Liver (tissue), 9 donors: ENCODE results near the gene CLDN24. TPM values are rescaled to one million over a fixed set of nuclear protein-coding genes. Genes with fewer than 3 reads are reported as not detected.

Source experiments
- DNase-seq: peaks from one replicate; pipeline ENCODE4 v3.0.0-alpha.2; 2017; ENCODE audit warnings: low spot score
- H3K27ac ChIP-seq, 2 donors: one replicate each; pipeline ENCODE4 v1.7.0; 2013; ENCODE audit warnings: inconsistent platforms in 2 of 2, low read length in 2 of 2, control low read depth in 1 of 2, low read depth in 1 of 2, mild to moderate bottlenecking in 1 of 2
- H3K27me3 ChIP-seq, 4 donors: one replicate each; pipeline versions ENCODE4 v1.6.1 to v1.7.0; 2013; ENCODE audit warnings: low read length in 3 of 4, inconsistent platforms in 1 of 4, mild to moderate bottlenecking in 1 of 4, moderate library complexity in 1 of 4; ENCODE audit not compliant: control insufficient read depth in 4 of 4, insufficient read depth in 4 of 4
- H3K36me3 ChIP-seq, 4 donors: one replicate each; pipeline versions ENCODE4 v1.6.1 to v1.7.0; 2013; ENCODE audit warnings: low read length in 3 of 4, mild to moderate bottlenecking in 3 of 4, low read depth in 1 of 4, moderate library complexity in 1 of 4; ENCODE audit not compliant: control insufficient read depth in 4 of 4, insufficient read depth in 3 of 4
- H3K4me1 ChIP-seq, 4 donors: one replicate each; pipeline versions ENCODE4 v1.6.1 to v1.7.0; 2013; ENCODE audit warnings: low read length in 3 of 4, mild to moderate bottlenecking in 3 of 4, moderate library complexity in 1 of 4; ENCODE audit not compliant: control insufficient read depth in 4 of 4, insufficient read depth in 4 of 4
- H3K4me3 ChIP-seq, 3 donors: one replicate each; pipeline versions ENCODE4 v1.6.1 to v1.7.0; 2013; ENCODE audit warnings: low read length in 3 of 3, control low read depth in 1 of 3, low read depth in 1 of 3, mild to moderate bottlenecking in 1 of 3
- H3K9ac ChIP-seq, 2 donors: one replicate each; pipeline ENCODE4 v1.7.0; 2013; ENCODE audit warnings: low read length in 2 of 2, mild to moderate bottlenecking in 2 of 2, moderate library complexity in 2 of 2, control low read depth in 1 of 2, low read depth in 1 of 2
- H3K9me3 ChIP-seq, 4 donors: one replicate each; pipeline versions ENCODE4 v1.6.1 to v1.7.0; 2013; ENCODE audit warnings: low read length in 3 of 4; ENCODE audit not compliant: control insufficient read depth in 4 of 4
- ATF3 ChIP-seq: IDR thresholded peaks from 2 replicates; pipeline ENCODE4 v1.6.1; 2016; ENCODE audit warnings: antibody characterized with exemption
- CTCF ChIP-seq: fragments of 150-350 bp; IDR thresholded peaks from 2 replicates; pipeline ENCODE4 v1.5.1; 2017; ENCODE audit warnings: improper control_type of control experiment, low read depth, low read length; ENCODE audit not compliant: missing input control
- EGR1 ChIP-seq, 2 donors: IDR thresholded peaks; 2 replicates each; pipeline ENCODE4 v1.6.1; 2016 to 2018; ENCODE audit warnings: antibody characterized with exemption in 2 of 2, low read depth in 2 of 2
- FOXA1 ChIP-seq: IDR thresholded peaks from 2 replicates; pipeline ENCODE4 v1.6.1; 2016; ENCODE audit warnings: antibody characterized with exemption
- FOXA2 ChIP-seq: IDR thresholded peaks from 2 replicates; pipeline ENCODE4 v1.6.1; 2016; ENCODE audit warnings: antibody characterized with exemption
- GABPA ChIP-seq, 2 donors: IDR thresholded peaks in 1 of 2; conservative IDR thresholded peaks in 1 of 2; 2 replicates each; pipeline ENCODE4 v1.6.1; 2016; ENCODE audit warnings: antibody characterized with exemption in 2 of 2, mild to moderate bottlenecking in 1 of 2, moderate library complexity in 1 of 2
- HNF4A ChIP-seq, 2 donors: conservative IDR thresholded peaks; 2 replicates each; pipeline ENCODE4 v1.6.1; 2016; ENCODE audit warnings: antibody characterized with exemption in 2 of 2, mild to moderate bottlenecking in 2 of 2
- HNF4G ChIP-seq: IDR thresholded peaks from 2 replicates; pipeline ENCODE4 v1.6.1; 2016; ENCODE audit warnings: antibody characterized with exemption
- JUND ChIP-seq, 2 donors: IDR thresholded peaks; 2 replicates each; pipeline ENCODE4 v1.6.1; 2016; ENCODE audit warnings: antibody characterized with exemption in 2 of 2
- MAX ChIP-seq: IDR thresholded peaks from 2 replicates; pipeline ENCODE4 v1.6.1; 2016; ENCODE audit warnings: antibody characterized with exemption
- NR2F2 ChIP-seq: IDR thresholded peaks from 2 replicates; pipeline ENCODE4 v1.6.1; 2016; ENCODE audit warnings: antibody characterized with exemption
- REST ChIP-seq: IDR thresholded peaks from 2 replicates; pipeline ENCODE4 v1.6.1; 2016; ENCODE audit warnings: antibody characterized with exemption, mild to moderate bottlenecking
- SP1 ChIP-seq: IDR thresholded peaks from 2 replicates; pipeline ENCODE4 v1.6.1; 2018; ENCODE audit warnings: antibody characterized with exemption, mild to moderate bottlenecking
- TAF1 ChIP-seq: conservative IDR thresholded peaks from 2 replicates; pipeline ENCODE4 v1.6.1; 2016; ENCODE audit warnings: antibody characterized with exemption, mild to moderate bottlenecking
- YY1 ChIP-seq: IDR thresholded peaks from 2 replicates; pipeline ENCODE4 v1.6.1; 2016; ENCODE audit warnings: antibody characterized with exemption, mild to moderate bottlenecking
- ZBTB33 ChIP-seq: IDR thresholded peaks from 2 replicates; pipeline ENCODE4 v1.6.1; 2016; ENCODE audit warnings: antibody characterized with exemption
- WGBS: extraction: QIAGEN DNeasy Blood & Tissue Kit; methylation state at CpG from one replicate; pipeline ENCODE4 v1.1.7; 2013; 5-methylcytosine and 5-hydroxymethylcytosine counted together
- polyA plus RNA-seq, 2 donors: library from polyadenylated mRNA; stranded (reverse) in 1 of 2; unstranded in 1 of 2; fragments of 200-250 nt in 1 of 2; fragments of >200 nt in 1 of 2; fragmentation: Nextera tagmentation in 1 of 2; extraction: Ambion mirVana in 1 of 2; gene quantifications; one replicate each; pipeline versions ENCODE4 v1.2.1 to v1.2.3, GENCODE V29; 2013 to 2015
- total RNA-seq, 2 donors: library from RNA; depleted of rRNA; stranded (reverse); fragments of >200 nt; gene quantifications; one replicate each; pipeline ENCODE4 v1.2.3, GENCODE V29; 2014
- donor health status: healthy.
- donor health status: healthy.
- donor health status: healthy.
- donor health status: healthy.
- donor health status: healthy.

The CLDN24 gene
- total and polyA plus RNA-seq, 4 donors = not detected

GRCh38 chr4:183314336-183314735 is 7.9 kb downstream of the CLDN24 start:
- H3K9ac ChIP-seq = no peak overlapping the region
- H3K27ac ChIP-seq = no peak overlapping the region
- no peaks in the 10 kb centered on the region for H3K27me3 ChIP-seq
- no peak for DNase-seq
- H3K36me3 ChIP-seq = peaks cover 2 to 48% (median 25%) of the 10 kb centered on the region in 4 donors
- no peak overlapping the region for H3K4me3 ChIP-seq
- TF ChIP-seq SP1 (no peak), FOXA2 (no peak), GABPA (IDR thresholded peaks at IDR 0.05 in 1 of 2, conservative IDR thresholded peaks at IDR 0.05 in 1 of 2) (no peak), TAF1 (no peak), YY1 (no peak), REST (no peak), HNF4G (no peak), FOXA1 (no peak), HNF4A (conservative IDR thresholded peaks at IDR 0.05) (no peak), JUND (IDR thresholded peaks at IDR 0.05) (no peak), ATF3 (no peak), EGR1 (IDR thresholded peaks at IDR 0.05; ENCODE audit: low read depth in 2 of 2) (no peak), NR2F2 (no peak), MAX (no peak), CTCF (no peak), ZBTB33 (no peak)
- 97% methylated on average over 15 of the region's 15 CpGs for WGBS
- H3K9me3 ChIP-seq = no peaks in the 10 kb centered on the region
- no peaks in the 10 kb centered on the region for H3K4me1 ChIP-seq

- Histone ChIP-seq H3K9me3 (no peaks in the 10 kb centered on the region), H3K4me3 (no peak overlapping the region), H3K36me3 (peaks cover 2 to 45% (median 26%) of the 10 kb centered on the region in 4 donors), H3K9ac (no peak overlapping the region), H3K4me1 (no peaks in the 10 kb centered on the region), H3K27me3 (no peaks in the 10 kb centered on the region), H3K27ac (no peak overlapping the region)
- DNase-seq = no peak
- 93% methylated on average over 5 of the region's 5 CpGs for WGBS
- TF ChIP-seq TAF1 (no peak), ATF3 (no peak), JUND (IDR thresholded peaks at IDR 0.05) (no peak), EGR1 (IDR thresholded peaks at IDR 0.05; ENCODE audit: low read depth in 2 of 2) (no peak)
These were observed 9.4 kb downstream of the CLDN24 start for GRCh38 chr4:183312841-183313240.
